Measurements from ENCODE around the gene TTR. TPM values are rescaled to one million over a fixed set of nuclear protein-coding genes. Genes with fewer than 3 reads are reported as not detected.

The TTR gene
- total RNA-seq, 1 donor from 2014 or later = not detected

- Mint-ChIP-seq H3K4me3 (ENCODE audit: low read depth) (no peak overlapping the region), H3K27me3 (ENCODE audit: low read depth) (no peaks in the 10 kb centered on the region), H3K36me3 (ENCODE audit: low read depth) (no peaks in the 10 kb centered on the region), H3K27ac (no peak overlapping the region), H3K9me3 (no peaks in the 10 kb centered on the region), H3K4me1 (ENCODE audit: low read depth) (no peaks in the 10 kb centered on the region)
- no peak for DNase-seq (ENCODE audit: low spot score)
- intact Hi-C loops (cut with micrococcal nuclease) = no loop called here
Measured at GRCh38 chr18:31565782-31566512, 25.7 kb upstream of the TTR start.

GRCh38 chr18:31566576-31567306 lies 24.9 kb upstream of the TTR start:
- no peaks in the 10 kb centered on the region for H3K27me3 Mint-ChIP-seq (ENCODE audit: low read depth)
- H3K4me3 Mint-ChIP-seq (ENCODE audit: low read depth) = no peak overlapping the region
- H3K9me3 Mint-ChIP-seq = no peaks in the 10 kb centered on the region
- intact Hi-C loops (cut with micrococcal nuclease) = no loop called here
- no peak overlapping the region for H3K27ac Mint-ChIP-seq
- no peak for DNase-seq (ENCODE audit: low spot score)
- H3K4me1 Mint-ChIP-seq (ENCODE audit: low read depth) = no peaks in the 10 kb centered on the region
- H3K36me3 Mint-ChIP-seq (ENCODE audit: low read depth) = no peaks in the 10 kb centered on the region

- H3K4me1 Mint-ChIP-seq (ENCODE audit: low read depth) = no peaks in the 10 kb centered on the region
- intact Hi-C loops (cut with micrococcal nuclease) = no loop called here
- DNase-seq (ENCODE audit: low spot score) = no peak
- H3K36me3 Mint-ChIP-seq (ENCODE audit: low read depth) = no peaks in the 10 kb centered on the region
- no peak overlapping the region for H3K27ac Mint-ChIP-seq
- no peak overlapping the region for H3K4me3 Mint-ChIP-seq (ENCODE audit: low read depth)
- H3K9me3 Mint-ChIP-seq = no peaks in the 10 kb centered on the region
- H3K27me3 Mint-ChIP-seq (ENCODE audit: low read depth) = no peaks in the 10 kb centered on the region
Measured at GRCh38 chr18:31572368-31572767, 19.3 kb upstream of the TTR start.

- no peak for DNase-seq (ENCODE audit: low spot score)
- Mint-ChIP-seq H3K27me3 (ENCODE audit: low read depth) (no peaks in the 10 kb centered on the region), H3K4me1 (ENCODE audit: low read depth) (no peaks in the 10 kb centered on the region), H3K36me3 (ENCODE audit: low read depth) (no peaks in the 10 kb centered on the region), H3K27ac (no peak overlapping the region), H3K9me3 (no peaks in the 10 kb centered on the region), H3K4me3 (ENCODE audit: low read depth) (no peak overlapping the region)
- intact Hi-C loops (cut with micrococcal nuclease) = no loop called here
Measured at GRCh38 chr18:31573051-31573450, 18.6 kb upstream of the TTR start.

GRCh38 chr18:31574359-31574758 lies 17.3 kb upstream of the TTR start:
- no peak for DNase-seq (ENCODE audit: low spot score)

GRCh38 chr18:31575515-31576257 lies 16.0 kb upstream of the TTR start:
- Mint-ChIP-seq H3K9me3 (no peaks in the 10 kb centered on the region), H3K36me3 (ENCODE audit: low read depth) (no peaks in the 10 kb centered on the region), H3K27ac (no peak overlapping the region), H3K4me3 (ENCODE audit: low read depth) (no peak overlapping the region), H3K4me1 (ENCODE audit: low read depth) (no peaks in the 10 kb centered on the region), H3K27me3 (ENCODE audit: low read depth) (no peaks in the 10 kb centered on the region)
- DNase-seq (ENCODE audit: low spot score) = no peak
- intact Hi-C loops (cut with micrococcal nuclease) = no loop called here

More at GRCh38 chr18:31574359-31574758, 17.3 kb upstream of the TTR start:
- Mint-ChIP-seq H3K27ac (no peak overlapping the region), H3K9me3 (no peaks in the 10 kb centered on the region), H3K4me1 (ENCODE audit: low read depth) (no peaks in the 10 kb centered on the region), H3K36me3 (ENCODE audit: low read depth) (no peaks in the 10 kb centered on the region), H3K27me3 (ENCODE audit: low read depth) (no peaks in the 10 kb centered on the region), H3K4me3 (ENCODE audit: low read depth) (no peak overlapping the region)
- intact Hi-C loops (cut with micrococcal nuclease) = no loop called here

- no peaks in the 10 kb centered on the region for H3K9me3 Mint-ChIP-seq
- no peaks in the 10 kb centered on the region for H3K4me1 Mint-ChIP-seq (ENCODE audit: low read depth)
- no peak for DNase-seq (ENCODE audit: low spot score)
- no peak overlapping the region for H3K4me3 Mint-ChIP-seq (ENCODE audit: low read depth)
- no peaks in the 10 kb centered on the region for H3K36me3 Mint-ChIP-seq (ENCODE audit: low read depth)
- H3K27me3 Mint-ChIP-seq (ENCODE audit: low read depth) = no peaks in the 10 kb centered on the region
- intact Hi-C loops (cut with micrococcal nuclease) = no loop called here
- H3K27ac Mint-ChIP-seq = no peak overlapping the region
Measured at GRCh38 chr18:31576670-31577069, 15.0 kb upstream of the TTR start.

- Mint-ChIP-seq H3K9me3 (no peaks in the 10 kb centered on the region), H3K27ac (no peak overlapping the region), H3K27me3 (ENCODE audit: low read depth) (no peaks in the 10 kb centered on the region), H3K4me3 (ENCODE audit: low read depth) (no peak overlapping the region), H3K36me3 (ENCODE audit: low read depth) (no peaks in the 10 kb centered on the region), H3K4me1 (ENCODE audit: low read depth) (no peaks in the 10 kb centered on the region)
- intact Hi-C loops (cut with micrococcal nuclease) = no loop called here
- DNase-seq (ENCODE audit: low spot score) = no peak
Measured at GRCh38 chr18:31577195-31577594, 14.5 kb upstream of the TTR start.

- intact Hi-C loops (cut with micrococcal nuclease) = no loop called here
- no peaks in the 10 kb centered on the region for H3K27me3 Mint-ChIP-seq (ENCODE audit: low read depth)
- H3K4me3 Mint-ChIP-seq (ENCODE audit: low read depth) = no peak overlapping the region
- no peaks in the 10 kb centered on the region for H3K4me1 Mint-ChIP-seq (ENCODE audit: low read depth)
- H3K36me3 Mint-ChIP-seq (ENCODE audit: low read depth) = no peaks in the 10 kb centered on the region
- H3K9me3 Mint-ChIP-seq = no peaks in the 10 kb centered on the region
- H3K27ac Mint-ChIP-seq = no peak overlapping the region
- DNase-seq (ENCODE audit: low spot score) = no peak
Measured at GRCh38 chr18:31578126-31578525, 13.6 kb upstream of the TTR start.

- no peak overlapping the region for H3K4me3 Mint-ChIP-seq (ENCODE audit: low read depth)
- intact Hi-C loops (cut with micrococcal nuclease) = no loop called here
- no peak overlapping the region for H3K27ac Mint-ChIP-seq
- H3K27me3 Mint-ChIP-seq (ENCODE audit: low read depth) = no peaks in the 10 kb centered on the region
- no peaks in the 10 kb centered on the region for H3K9me3 Mint-ChIP-seq
- H3K4me1 Mint-ChIP-seq (ENCODE audit: low read depth) = no peaks in the 10 kb centered on the region
- no peaks in the 10 kb centered on the region for H3K36me3 Mint-ChIP-seq (ENCODE audit: low read depth)
- no peak for DNase-seq (ENCODE audit: low spot score)
Measured at GRCh38 chr18:31579375-31579774, 12.3 kb upstream of the TTR start.

GRCh38 chr18:31581498-31582197 lies 10.0 kb upstream of the TTR start:
- H3K4me3 Mint-ChIP-seq (ENCODE audit: low read depth) = no peak overlapping the region
- no peaks in the 10 kb centered on the region for H3K9me3 Mint-ChIP-seq
- no peak for DNase-seq (ENCODE audit: low spot score)
- intact Hi-C loops (cut with micrococcal nuclease) = no loop called here
- no peak overlapping the region for H3K27ac Mint-ChIP-seq
- H3K4me1 Mint-ChIP-seq (ENCODE audit: low read depth) = no peaks in the 10 kb centered on the region
- no peaks in the 10 kb centered on the region for H3K36me3 Mint-ChIP-seq (ENCODE audit: low read depth)
- H3K27me3 Mint-ChIP-seq (ENCODE audit: low read depth) = no peaks in the 10 kb centered on the region

- no peak for DNase-seq (ENCODE audit: low spot score)
- Mint-ChIP-seq H3K36me3 (ENCODE audit: low read depth) (no peaks in the 10 kb centered on the region), H3K27ac (no peak overlapping the region), H3K4me1 (ENCODE audit: low read depth) (no peaks in the 10 kb centered on the region), H3K9me3 (no peaks in the 10 kb centered on the region), H3K4me3 (ENCODE audit: low read depth) (no peak overlapping the region), H3K27me3 (ENCODE audit: low read depth) (no peaks in the 10 kb centered on the region)
- intact Hi-C loops (cut with micrococcal nuclease) = no loop called here
Measured at GRCh38 chr18:31583185-31583854, 8.4 kb upstream of the TTR start.
